HAP-1 (cell line): Measurements from ENCODE around the gene NCK2.

Source experiments
- DNase-seq, 2 experiments: peaks; one replicate each; pipeline ENCODE4 v3.0.0-alpha.2; 2016 to 2020; ENCODE audit warnings: low spot score in 2 of 2
- H3K27me3 ChIP-seq: fragments of 250-450 bp; sonication (Bioruptor Pico); 2 replicates; pipeline ENCODE4 v1.5.1; 2020; ENCODE audit warnings: low read depth, mild to moderate bottlenecking, moderate library complexity
- H3K36me3 ChIP-seq: fragments of 250-450 bp; sonication (Bioruptor Pico); replicated peaks from 2 replicates; pipeline ENCODE4 v1.5.1; 2020; ENCODE audit warnings: mild to moderate bottlenecking
- H3K4me1 ChIP-seq: fragments of 250-450 bp; sonication (Bioruptor Pico); 2 replicates; pipeline ENCODE4 v1.5.1; 2020; ENCODE audit warnings: mild to moderate bottlenecking
- H3K4me3 ChIP-seq: fragments of 250-450 bp; sonication (Bioruptor Pico); 2 replicates; pipeline ENCODE4 v1.5.1; 2020; ENCODE audit warnings: mild to moderate bottlenecking, moderate library complexity
- H3K9me3 ChIP-seq: fragments of 250-450 bp; sonication (Bioruptor Pico); 2 replicates; pipeline ENCODE4 v1.5.1; 2020; ENCODE audit warnings: mild to moderate bottlenecking, moderate library complexity
- in situ Hi-C: fragments of 300-500 bp; cut with MboI; formaldehyde crosslinking; loops from 3 replicates; pipeline ENCODE4 v1.14.3; 2020; ENCODE audit warnings: low sequenced_read_pairs, inconsistent platforms, mixed read lengths

The NCK2 gene

DNA sequence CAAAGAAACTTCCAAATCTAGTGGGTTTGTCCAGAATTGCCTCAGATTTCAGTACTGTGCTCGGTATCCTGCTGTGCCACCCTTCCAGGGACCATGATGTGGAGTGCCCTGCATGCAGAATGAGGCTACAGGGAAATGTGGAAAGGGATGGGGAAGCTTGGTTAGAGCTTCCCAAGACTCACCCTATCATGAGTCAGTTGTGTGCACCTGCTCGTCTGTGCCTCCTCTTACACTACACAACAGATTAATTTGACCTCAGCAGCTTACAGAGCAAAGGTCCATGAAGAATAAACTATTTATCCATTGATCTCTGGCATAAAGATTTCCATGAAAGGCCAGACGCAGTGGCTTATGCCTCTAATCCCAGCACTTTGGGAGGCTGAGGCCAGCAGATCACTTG is 21.3 kb upstream of the NCK2 start:
- no peaks in the 10 kb centered on the region for H3K27me3 ChIP-seq

DNA sequence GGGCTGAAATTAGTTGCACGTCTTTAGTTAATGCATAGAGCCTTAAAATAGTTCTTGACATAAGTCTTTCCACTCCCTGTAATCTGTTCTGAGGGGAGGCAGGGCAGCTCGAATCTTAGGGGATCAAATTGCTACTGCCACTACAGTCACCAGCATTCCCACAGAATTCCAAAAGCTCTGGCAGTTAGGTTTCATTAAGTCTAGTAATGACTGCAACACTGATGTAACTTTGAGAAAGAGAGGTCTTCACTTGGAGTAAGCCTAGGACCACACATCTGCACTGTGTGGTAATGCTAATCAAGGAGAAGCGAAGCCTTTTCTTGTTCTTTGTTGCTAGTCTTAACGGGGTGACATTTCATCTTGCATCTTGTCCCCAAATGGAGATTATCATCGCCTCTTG is 19.3 kb upstream of the NCK2 start:
- no peaks in the 10 kb centered on the region for H3K36me3 ChIP-seq
- in situ Hi-C loops: no loop called here
- no peaks in the 10 kb centered on the region for H3K27me3 ChIP-seq
- 0 out of 2 replicates have a peak, but pooled peaks cover 2% of the 10 kb centered on the region for H3K9me3 ChIP-seq
- no peak overlapping the region for H3K4me3 ChIP-seq
- H3K4me1 ChIP-seq: peaks cover 2% of the 10 kb centered on the region; the same call in 1 of the 2 replicates
- no peak for DNase-seq

More for the DNA sequence above, 21.3 kb upstream of the NCK2 start:
- no peak for DNase-seq
- in situ Hi-C loops: no loop called here
- Histone ChIP-seq H3K36me3 (no peaks in the 10 kb centered on the region), H3K4me1 (no peaks in the 10 kb centered on the region), H3K4me3 (no peak overlapping the region), H3K9me3 (no peaks in the 10 kb centered on the region)

DNA sequence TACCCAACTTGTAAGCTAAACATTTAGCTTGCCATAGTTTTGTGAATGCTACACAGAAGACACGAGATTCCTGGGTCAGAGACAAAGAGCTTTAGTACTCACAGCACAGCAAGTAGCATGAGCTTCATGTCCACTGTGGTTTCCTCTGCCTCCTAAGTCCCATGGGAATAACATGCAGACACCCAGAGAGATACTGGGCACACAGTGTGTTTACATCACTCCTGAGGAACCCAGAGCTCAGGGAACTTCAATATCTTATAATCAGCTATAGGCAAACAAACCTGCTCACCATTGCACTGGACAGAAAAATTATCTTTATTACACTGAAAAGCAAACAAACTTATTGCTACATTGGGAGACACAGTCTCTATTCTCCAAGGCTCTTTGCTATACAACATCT is 14.5 kb upstream of the NCK2 start:
- peaks cover 4% of the 10 kb centered on the region for H3K27me3 ChIP-seq
- no peak for DNase-seq
- in situ Hi-C loops: no loop called here
- no peaks in the 10 kb centered on the region for H3K36me3 ChIP-seq
- no peak overlapping the region for H3K4me3 ChIP-seq
- 0 out of 2 replicates have a peak, but pooled peaks cover 2% of the 10 kb centered on the region for H3K9me3 ChIP-seq
- peaks cover 2% of the 10 kb centered on the region; the same call in 1 of the 2 replicates for H3K4me1 ChIP-seq

DNA sequence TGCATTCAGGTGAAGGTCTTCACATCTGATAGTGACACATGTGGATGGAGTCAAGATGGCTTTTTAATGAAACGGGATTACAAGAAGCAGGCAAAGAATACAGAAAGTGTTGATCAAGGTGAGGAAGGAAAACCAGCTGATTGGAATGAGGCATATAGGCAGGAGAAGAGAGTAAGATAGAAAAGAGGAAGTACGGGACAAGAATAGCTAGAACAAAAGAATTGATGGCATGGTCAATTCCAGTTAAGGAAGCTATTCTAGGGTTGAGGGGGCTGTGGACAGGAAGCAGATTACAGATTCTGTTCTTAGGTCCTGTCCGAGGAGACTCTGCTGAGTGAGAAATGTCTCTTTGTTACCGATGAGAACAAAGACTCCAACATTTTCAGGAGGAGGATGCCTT is 13.2 kb upstream of the NCK2 start:
- peaks cover 4% of the 10 kb centered on the region for H3K27me3 ChIP-seq
- in situ Hi-C loops: no loop called here
- H3K36me3 ChIP-seq: no peaks in the 10 kb centered on the region
- no peak overlapping the region for H3K4me3 ChIP-seq
- peaks cover 2% of the 10 kb centered on the region; the same call in 1 of the 2 replicates for H3K4me1 ChIP-seq
- no peak for DNase-seq
- H3K9me3 ChIP-seq: 0 out of 2 replicates have a peak, but pooled peaks cover 2% of the 10 kb centered on the region

GRCh38 chr2:105732101-105732500 is 12.6 kb upstream of the NCK2 start:
- peaks cover 2% of the 10 kb centered on the region; the same call in 1 of the 2 replicates for H3K4me1 ChIP-seq
- peaks cover 4% of the 10 kb centered on the region for H3K27me3 ChIP-seq
- no peak overlapping the region for H3K4me3 ChIP-seq
- H3K9me3 ChIP-seq: 0 out of 2 replicates have a peak, but pooled peaks cover 2% of the 10 kb centered on the region
- no peak for DNase-seq
- in situ Hi-C loops: no loop called here
- H3K36me3 ChIP-seq: no peaks in the 10 kb centered on the region

DNA sequence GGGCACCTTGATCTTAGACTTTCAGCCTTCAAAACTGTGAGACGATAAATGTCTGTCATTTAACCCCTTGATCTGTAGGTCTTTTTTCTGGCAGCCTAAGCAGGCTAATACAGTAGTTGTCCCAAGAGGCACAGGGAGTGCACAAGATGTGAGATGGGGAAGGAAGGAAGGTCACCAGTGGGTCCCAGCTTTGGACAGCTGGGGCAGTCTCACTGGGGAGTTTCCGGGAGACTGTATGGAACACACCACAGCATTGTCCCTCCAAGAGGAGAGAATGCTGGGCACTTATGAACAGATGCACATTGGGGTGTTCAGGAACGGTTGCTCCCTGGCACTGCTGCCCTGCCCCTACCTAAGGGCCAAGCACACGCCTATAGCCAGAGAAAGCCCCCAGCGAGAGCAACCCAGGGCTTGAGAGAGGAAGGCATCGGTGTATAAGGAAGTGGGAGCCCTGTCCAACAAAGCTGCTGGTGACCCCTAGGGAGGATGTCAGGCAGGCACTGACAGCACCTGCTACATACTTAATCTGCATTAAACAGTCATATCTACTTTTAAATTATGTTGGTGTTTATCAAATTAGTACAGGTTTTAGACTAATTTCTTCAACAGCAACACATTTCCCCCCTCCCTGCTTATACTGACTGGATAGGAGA is 11.6 kb upstream of the NCK2 start:
- H3K36me3 ChIP-seq: no peaks in the 10 kb centered on the region
- peaks cover 4% of the 10 kb centered on the region for H3K27me3 ChIP-seq
- in situ Hi-C loops: no loop called here
- 0 out of 2 replicates have a peak, but pooled peaks cover 2% of the 10 kb centered on the region for H3K9me3 ChIP-seq
- DNase-seq: no peak
- peaks cover 2% of the 10 kb centered on the region; the same call in 1 of the 2 replicates for H3K4me1 ChIP-seq
- H3K4me3 ChIP-seq: no peak overlapping the region

DNA sequence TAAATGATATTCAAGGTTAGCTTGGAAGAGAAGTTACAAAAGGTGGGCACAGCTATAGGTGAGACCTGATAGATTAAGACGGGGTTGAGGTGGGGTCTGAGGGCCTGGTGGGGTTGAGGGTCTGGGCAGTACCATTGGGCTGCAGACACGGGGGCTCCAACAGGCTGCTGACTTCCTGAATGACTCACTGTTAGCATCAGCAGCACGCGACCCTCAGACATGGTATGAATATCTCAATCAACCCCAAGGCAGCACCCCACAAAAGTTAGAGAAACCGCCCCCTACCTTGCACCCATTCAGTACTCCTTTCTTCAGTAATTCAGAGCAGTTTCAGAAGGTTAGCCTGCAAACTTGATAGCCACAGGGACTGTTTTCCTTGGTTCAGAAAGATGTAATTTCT is 10.8 kb upstream of the NCK2 start:
- Histone ChIP-seq H3K4me1 (peaks cover 2% of the 10 kb centered on the region; the same call in 1 of the 2 replicates), H3K27me3 (peaks cover 4% of the 10 kb centered on the region), H3K4me3 (no peak overlapping the region), H3K36me3 (no peaks in the 10 kb centered on the region), H3K9me3 (0 out of 2 replicates have a peak, but pooled peaks cover 2% of the 10 kb centered on the region)
- DNase-seq: no peak
- in situ Hi-C loops: no loop called here

- DNase-seq: no peak
- no peaks in the 10 kb centered on the region for H3K4me1 ChIP-seq
These were observed 9.8 kb upstream of the NCK2 start for GRCh38 chr2:105734762-105735538.

GRCh38 chr2:105736145-105736544 is 8.6 kb upstream of the NCK2 start:
- Histone ChIP-seq H3K4me1 (no peaks in the 10 kb centered on the region), H3K4me3 (no peak overlapping the region)
- in situ Hi-C loops: no loop called here

More at GRCh38 chr2:105734762-105735538, 9.8 kb upstream of the NCK2 start:
- in situ Hi-C loops: no loop called here
- H3K27me3 ChIP-seq: peaks cover 4% of the 10 kb centered on the region
- H3K4me3 ChIP-seq: no peak overlapping the region
- 0 out of 2 replicates have a peak, but pooled peaks cover 2% of the 10 kb centered on the region for H3K9me3 ChIP-seq
- H3K36me3 ChIP-seq: no peaks in the 10 kb centered on the region

GRCh38 chr2:105737980-105738657 is 6.6 kb upstream of the NCK2 start:
- H3K4me1 ChIP-seq: no peaks in the 10 kb centered on the region
- no peak overlapping the region for H3K4me3 ChIP-seq
- H3K9me3 ChIP-seq: no peaks in the 10 kb centered on the region
- H3K27me3 ChIP-seq: no peaks in the 10 kb centered on the region
- DNase-seq: no peak
- H3K36me3 ChIP-seq: no peaks in the 10 kb centered on the region
- in situ Hi-C loops: no loop called here

More at GRCh38 chr2:105736145-105736544, 8.6 kb upstream of the NCK2 start:
- Histone ChIP-seq H3K9me3 (no peaks in the 10 kb centered on the region), H3K36me3 (no peaks in the 10 kb centered on the region), H3K27me3 (peaks cover 4% of the 10 kb centered on the region)
- no peak for DNase-seq

GRCh38 chr2:105738658-105739241 is 6.0 kb upstream of the NCK2 start:
- no peaks in the 10 kb centered on the region for H3K36me3 ChIP-seq
- H3K4me3 ChIP-seq: no peak overlapping the region
- H3K4me1 ChIP-seq: no peaks in the 10 kb centered on the region
- no peak for DNase-seq
- in situ Hi-C loops: no loop called here
- H3K9me3 ChIP-seq: no peaks in the 10 kb centered on the region
- no peaks in the 10 kb centered on the region for H3K27me3 ChIP-seq

DNA sequence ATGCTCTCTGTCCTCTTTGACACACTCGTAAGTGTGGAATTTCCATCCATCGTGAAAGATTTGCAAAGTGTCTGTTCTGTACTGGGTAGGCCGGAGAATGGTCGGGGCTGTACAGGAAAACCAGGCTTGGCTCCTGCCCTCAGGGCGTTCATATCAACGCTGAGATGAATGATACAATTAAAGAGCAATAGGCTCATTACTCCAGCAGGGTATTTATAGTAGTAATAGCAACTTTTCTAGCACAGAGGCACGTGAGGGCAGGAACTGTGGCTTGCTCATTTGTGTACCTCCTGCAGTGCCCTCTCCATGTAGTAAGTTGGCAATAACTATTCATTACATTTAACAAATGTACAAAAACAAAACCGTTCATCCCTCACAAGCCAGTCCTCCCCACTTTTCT is 5.3 kb upstream of the NCK2 start:
- in situ Hi-C loops: no loop called here
- no peaks in the 10 kb centered on the region for H3K36me3 ChIP-seq
- no peak for DNase-seq
- no peak overlapping the region for H3K4me3 ChIP-seq
- no peaks in the 10 kb centered on the region for H3K27me3 ChIP-seq
- H3K9me3 ChIP-seq: no peaks in the 10 kb centered on the region
- no peaks in the 10 kb centered on the region for H3K4me1 ChIP-seq

DNA sequence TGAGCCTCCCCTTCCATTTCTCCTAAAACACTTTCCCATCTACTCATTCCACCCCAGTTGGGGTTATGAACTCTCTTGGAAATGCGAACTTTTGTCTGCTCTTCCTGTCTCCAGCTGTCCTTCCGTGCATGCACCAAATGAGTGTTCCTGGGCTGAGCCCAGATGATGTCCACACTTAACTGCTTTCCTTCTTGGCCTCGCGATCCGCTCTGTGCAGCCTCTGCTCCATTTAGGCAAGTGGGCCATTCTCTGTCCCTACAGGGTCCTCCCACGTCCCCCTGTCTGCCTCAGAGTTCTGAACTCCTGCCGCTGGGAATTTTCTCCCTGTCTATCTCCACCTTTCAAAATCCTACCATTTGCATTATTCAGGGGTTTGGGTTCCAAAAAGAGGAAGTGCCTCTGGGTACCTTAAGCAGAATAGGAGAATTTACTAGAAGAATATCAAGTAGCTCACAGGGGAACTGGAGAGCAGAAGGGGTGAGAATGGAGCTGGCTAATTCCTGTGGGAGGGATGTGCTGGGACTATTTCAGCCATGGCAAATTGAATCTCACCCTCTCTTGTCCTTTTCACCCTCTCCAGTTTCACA is 4.7 kb upstream of the NCK2 start:
- Histone ChIP-seq H3K27me3 (no peaks in the 10 kb centered on the region), H3K36me3 (no peaks in the 10 kb centered on the region), H3K9me3 (no peaks in the 10 kb centered on the region), H3K4me3 (no peak overlapping the region), H3K4me1 (no peaks in the 10 kb centered on the region)
- in situ Hi-C loops: no loop called here
- no peak for DNase-seq
